ENCODE data around the gene TRIL. TPM values are rescaled to one million over a fixed set of nuclear protein-coding genes. Genes with fewer than 3 reads are reported as not detected.

TRIL gene
- total and polyA plus RNA-seq, 2 of the 13 experiments (the other 11 are each of a cell fraction or from before 2014, with no cell fraction given), result 0.18 to 0.40 TPM

- TF ChIP-seq ZNF782 (CRISPR knock-in tag; IDR thresholded peaks at IDR 0.05; ENCODE audit: borderline replicate concordance) (no peak), ZNF749 (CRISPR knock-in tag; IDR thresholded peaks at IDR 0.05; ENCODE audit: borderline replicate concordance) (no peak; the same call in 1 of the 2 replicates), ZNF839 (CRISPR knock-in tag; IDR thresholded peaks at IDR 0.05; ENCODE audit: borderline replicate concordance) (no peak), ZNF543 (CRISPR knock-in tag; IDR thresholded peaks at IDR 0.05) (peak; percentile 89; the same call in 1 of the 2 replicates), REXO4 (CRISPR knock-in tag; IDR thresholded peaks at IDR 0.05; ENCODE audit: borderline replicate concordance) (no peak), ZUFSP (CRISPR knock-in tag; IDR thresholded peaks at IDR 0.05; ENCODE audit: borderline replicate concordance) (no peak), PRDM4 (CRISPR knock-in tag; IDR thresholded peaks at IDR 0.05; ENCODE audit: borderline replicate concordance) (no peak), ETV6 (CRISPR knock-in tag; conservative IDR thresholded peaks at IDR 0.05) (peak; percentile 57; the same call in 1 of the 2 replicates), MEIS1 (CRISPR knock-in tag; IDR thresholded peaks at IDR 0.05; ENCODE audit: borderline replicate concordance) (peak; percentile 91), HIVEP1 (CRISPR knock-in tag; IDR thresholded peaks at IDR 0.05) (peak; percentile 94), KLF15 (CRISPR knock-in tag; IDR thresholded peaks at IDR 0.05; ENCODE audit: borderline replicate concordance) (peak; percentile 78), DNMT1 (CRISPR knock-in tag; IDR thresholded peaks at IDR 0.05) (peak; percentile 90)
- TF ChIP-seq, protein P1, sequence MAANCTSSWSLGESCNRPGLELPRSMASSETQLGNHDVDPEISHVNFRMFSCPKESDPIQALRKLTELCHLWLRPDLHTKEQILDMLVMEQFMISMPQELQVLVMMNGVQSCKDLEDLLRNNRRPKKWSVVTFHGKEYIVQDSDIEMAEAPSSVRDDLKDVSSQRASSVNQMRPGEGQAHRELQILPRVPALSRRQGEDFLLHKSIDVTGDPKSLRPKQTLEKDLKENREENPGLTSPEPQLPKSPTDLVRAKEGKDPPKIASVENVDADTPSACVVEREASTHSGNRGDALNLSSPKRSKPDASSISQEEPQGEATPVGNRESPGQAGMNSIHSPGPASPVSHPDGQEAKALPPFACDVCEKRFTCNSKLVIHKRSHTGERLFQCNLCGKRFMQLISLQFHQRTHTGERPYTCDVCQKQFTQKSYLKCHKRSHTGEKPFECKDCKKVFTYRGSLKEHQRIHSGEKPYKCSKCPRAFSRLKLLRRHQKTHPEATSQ (CRISPR knock-in tag; IDR thresholded peaks at IDR 0.05; ENCODE audit: borderline replicate concordance), result peak; percentile 41; the same call in 1 of the 2 replicates
Observed at GRCh38 chr7:28955718-28956607, 2.2 kb downstream of the TRIL start (continued).

Data from HepG2 (cell line).